Measurements from ENCODE around the gene CCDC149.

CCDC149 gene

GRCh38 chr4:24781999-24782745 lies 130.7 kb downstream of the CCDC149 start:
- TF ChIP-seq CTCF (IDR thresholded peaks at IDR 0.05; ENCODE audit: unreplicated experiment in 3 of 3) = no peak
- Mint-ChIP-seq H3K4me3 (no peak overlapping the region), H3K9me3 (peaks cover 5% of the 10 kb centered on the region), H3K27me3 (ENCODE audit: low read depth) (peaks cover 4% of the 10 kb centered on the region), H3K4me1 (peaks cover 27% of the 10 kb centered on the region), H3K27ac (no peak overlapping the region), H3K36me3 (ENCODE audit: low read depth) (peaks cover 3% of the 10 kb centered on the region)

- H3K4me1 Mint-ChIP-seq = peaks cover 31% of the 10 kb centered on the region
- no peak for TF ChIP-seq CTCF (IDR thresholded peaks at IDR 0.05; ENCODE audit: unreplicated experiment in 3 of 3)
- H3K36me3 Mint-ChIP-seq (ENCODE audit: low read depth) = no peaks in the 10 kb centered on the region
- peaks cover 5% of the 10 kb centered on the region for H3K27me3 Mint-ChIP-seq (ENCODE audit: low read depth)
- H3K4me3 Mint-ChIP-seq = no peak overlapping the region
- H3K9me3 Mint-ChIP-seq = peaks cover under 1% of the 10 kb centered on the region
- H3K27ac Mint-ChIP-seq = no peak overlapping the region
Measured at GRCh38 chr4:24780936-24781495, 131.8 kb downstream of the CCDC149 start.

- TF ChIP-seq CTCF (IDR thresholded peaks at IDR 0.05; ENCODE audit: unreplicated experiment in 3 of 3) = no peak
- Mint-ChIP-seq H3K4me1 (peaks cover 41% of the 10 kb centered on the region), H3K27ac (peak overlapping the region; percentile 74 to 84 (median 81)), H3K27me3 (ENCODE audit: low read depth) (peaks cover 11% of the 10 kb centered on the region), H3K9me3 (no peaks in the 10 kb centered on the region), H3K36me3 (ENCODE audit: low read depth) (no peaks in the 10 kb centered on the region), H3K4me3 (peak overlapping the region in 2 of 3 experiments; percentile 22 to 30)
Measured at GRCh38 chr4:24778464-24779225, 134.2 kb downstream of the CCDC149 start.

GRCh38 chr4:24777536-24778463 lies 135.0 kb downstream of the CCDC149 start:
- Mint-ChIP-seq H3K36me3 (ENCODE audit: low read depth) (no peaks in the 10 kb centered on the region), H3K4me1 (peaks cover 41% of the 10 kb centered on the region), H3K27me3 (ENCODE audit: low read depth) (peaks cover 11% of the 10 kb centered on the region), H3K4me3 (peak overlapping the region in 1 of 3 experiments; percentile 22), H3K27ac (peak overlapping the region; percentile 74 to 84 (median 81)), H3K9me3 (no peaks in the 10 kb centered on the region)
- no peak for TF ChIP-seq CTCF (IDR thresholded peaks at IDR 0.05; ENCODE audit: unreplicated experiment in 3 of 3)

GRCh38 chr4:24775750-24776149 lies 137.1 kb downstream of the CCDC149 start:
- Mint-ChIP-seq H3K4me1 (peaks cover 56% of the 10 kb centered on the region), H3K27ac (peak overlapping the region in 1 of 3 experiments; percentile 49), H3K27me3 (ENCODE audit: low read depth) (peaks cover 11% of the 10 kb centered on the region), H3K4me3 (no peak overlapping the region), H3K36me3 (ENCODE audit: low read depth) (no peaks in the 10 kb centered on the region), H3K9me3 (no peaks in the 10 kb centered on the region)
- TF ChIP-seq CTCF (IDR thresholded peaks at IDR 0.05; ENCODE audit: unreplicated experiment in 3 of 3) = no peak
